Measurements from ENCODE around the gene ALMS1.

- no peak for TF ChIP-seq CTCF (IDR thresholded peaks at IDR 0.05)
- no peak for TF ChIP-seq POLR2A (IDR thresholded peaks at IDR 0.05)
Measured at GRCh38 chr2:73457982-73458381, 72.3 kb downstream of the ALMS1 start.
